GM18498 (cell line): ENCODE measurements around the gene RTN4R.

Source experiments
- ATAC-seq: cut with Tn5 transposase; IDR thresholded peaks from one replicate; pipeline ENCODE4 v1.9.1; 2021; ENCODE audit warnings: mild to moderate bottlenecking, moderate library complexity; ENCODE audit not compliant: unreplicated experiment

RTN4R gene

DNA sequence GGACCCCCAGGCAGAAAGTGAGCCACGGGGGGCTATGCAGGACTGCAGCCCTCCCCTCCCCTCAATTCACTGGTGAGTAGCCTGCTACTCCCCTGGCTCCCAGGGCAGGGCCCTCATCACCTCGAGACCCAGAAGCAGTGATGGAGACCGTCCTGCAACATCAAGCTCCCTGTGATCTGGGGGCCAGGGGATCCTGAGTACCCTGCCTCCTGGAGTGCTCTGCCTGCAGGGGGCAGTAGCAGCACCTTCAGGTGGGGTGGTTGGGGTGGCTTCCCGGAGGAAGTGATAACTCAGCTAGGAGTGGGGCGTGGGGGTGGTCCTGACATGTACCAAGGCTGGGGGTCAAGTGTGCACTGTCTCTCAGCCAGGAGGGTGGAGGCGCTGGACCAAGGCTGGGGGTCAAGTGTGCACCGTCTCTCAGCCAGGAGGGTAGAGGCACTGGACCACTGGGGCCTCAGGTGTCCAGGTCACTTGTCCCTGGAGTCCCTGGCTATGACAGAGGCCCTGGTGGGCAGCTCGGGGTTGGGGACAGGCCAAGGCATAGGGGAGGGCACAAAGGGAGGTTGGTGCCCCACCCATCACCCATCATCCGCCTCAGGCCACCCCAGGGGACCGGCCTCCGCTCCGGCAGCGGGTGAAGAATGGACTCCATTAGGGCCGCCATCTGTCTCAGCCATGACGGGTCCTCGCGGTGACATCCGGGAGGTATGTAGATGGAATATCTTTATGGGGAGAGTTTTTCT is 9.4 kb downstream of the RTN4R start:
- no peak for ATAC-seq

DNA sequence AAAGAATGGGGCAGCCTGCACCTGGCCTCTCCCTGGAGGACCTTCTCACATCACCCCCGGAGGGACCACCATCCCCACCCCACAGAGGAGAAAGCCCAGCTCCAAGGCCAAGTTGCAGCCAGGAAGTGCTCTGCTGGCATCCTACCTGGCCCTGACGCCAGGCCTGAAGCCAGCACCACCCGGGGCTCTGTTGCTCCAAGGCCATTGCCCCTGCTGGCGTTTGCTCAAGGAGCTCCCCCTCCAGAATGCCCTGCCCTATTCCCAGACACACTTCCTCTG is 10.2 kb downstream of the RTN4R start:
- no peak for ATAC-seq

DNA sequence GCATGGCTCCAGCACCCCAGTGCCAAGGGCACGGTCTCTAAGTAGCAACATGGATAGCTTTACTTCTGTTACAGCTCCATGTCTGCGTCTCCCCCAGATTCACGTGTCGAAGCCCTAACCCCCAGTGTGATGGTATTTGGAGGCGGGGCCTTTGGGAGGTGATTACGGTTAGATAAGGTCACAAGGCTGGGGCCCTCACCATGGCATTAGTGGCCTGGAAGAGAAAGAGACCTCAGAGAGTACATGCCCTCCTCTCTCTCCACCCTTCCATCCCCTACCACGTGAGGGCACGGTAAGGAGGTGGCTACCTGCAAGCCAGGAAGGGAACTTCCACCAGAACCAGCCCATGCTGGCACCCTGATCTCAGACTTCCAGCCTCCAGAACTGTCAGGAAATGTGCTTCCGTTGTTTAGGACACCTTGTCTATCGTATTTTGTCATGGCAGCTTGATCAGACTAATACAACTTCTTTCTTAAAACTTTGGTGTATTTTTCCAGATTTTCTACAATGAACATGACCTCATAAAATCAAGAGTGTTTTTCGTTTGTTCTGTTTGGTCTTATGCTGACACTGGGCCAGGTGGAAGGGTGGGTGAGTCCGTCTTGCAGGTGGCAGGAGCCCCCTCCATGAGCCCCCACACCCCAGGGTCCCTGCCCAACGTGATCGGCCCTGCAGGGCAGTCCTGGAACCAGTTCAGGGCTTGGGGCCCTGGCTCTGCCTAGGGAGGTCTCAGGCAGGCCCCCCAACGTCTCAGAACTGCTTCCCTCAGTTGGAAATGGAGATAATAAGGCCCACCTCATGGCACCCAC is 10.7 kb downstream of the RTN4R start:
- no peak for ATAC-seq

DNA sequence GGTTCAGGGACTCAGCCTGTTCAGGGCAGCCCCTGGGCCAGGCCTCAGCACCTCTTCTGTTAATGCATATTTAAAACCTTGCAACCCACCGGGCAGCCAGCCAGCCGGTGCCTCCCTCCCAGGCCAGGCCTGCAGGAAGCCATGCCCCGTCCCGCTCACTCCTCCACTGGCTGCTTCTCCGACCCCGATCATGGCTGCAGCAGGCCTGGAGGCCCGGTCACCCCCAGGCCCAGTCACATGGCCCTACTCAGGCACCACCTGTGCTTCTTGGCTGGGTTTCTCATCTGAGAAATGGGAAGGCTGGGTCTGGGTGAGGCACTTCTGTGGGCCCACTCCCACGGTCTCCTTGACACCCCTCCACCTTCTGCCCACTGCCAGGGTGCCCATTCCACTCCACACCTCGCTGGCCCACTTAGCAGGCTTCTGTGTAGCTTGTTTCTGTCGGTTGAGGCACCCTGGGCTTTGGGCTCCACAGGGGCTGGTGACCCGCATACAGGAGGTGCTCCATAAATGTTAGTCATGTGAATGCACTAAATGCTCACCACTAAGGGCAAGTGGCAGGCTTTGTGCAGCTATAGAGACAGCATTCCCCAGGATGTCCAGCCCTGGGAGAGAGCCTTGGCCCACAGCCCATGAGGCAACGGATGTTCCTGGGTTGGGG is 11.4 kb downstream of the RTN4R start:
- no peak for ATAC-seq

DNA sequence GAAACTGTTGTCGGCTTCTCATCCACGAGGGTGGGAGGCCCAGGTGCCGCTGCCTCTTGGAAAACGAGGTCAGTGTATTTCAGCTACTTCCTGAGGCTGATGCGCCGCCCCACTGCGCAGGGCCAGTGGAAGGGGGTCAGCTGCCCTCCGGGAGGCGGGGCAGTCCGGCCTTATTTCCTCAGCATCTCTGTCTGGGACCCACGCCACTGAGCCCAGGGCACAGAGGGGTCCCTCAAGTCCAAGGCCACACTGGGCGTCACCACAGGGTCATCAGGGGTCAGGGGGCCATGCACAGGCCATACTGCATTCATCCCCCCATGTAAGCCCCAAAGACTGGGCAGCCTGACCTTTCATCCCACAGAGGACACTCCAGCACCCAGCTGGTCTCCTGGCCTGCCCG is 12.1 kb downstream of the RTN4R start:
- ATAC-seq = no peak

DNA sequence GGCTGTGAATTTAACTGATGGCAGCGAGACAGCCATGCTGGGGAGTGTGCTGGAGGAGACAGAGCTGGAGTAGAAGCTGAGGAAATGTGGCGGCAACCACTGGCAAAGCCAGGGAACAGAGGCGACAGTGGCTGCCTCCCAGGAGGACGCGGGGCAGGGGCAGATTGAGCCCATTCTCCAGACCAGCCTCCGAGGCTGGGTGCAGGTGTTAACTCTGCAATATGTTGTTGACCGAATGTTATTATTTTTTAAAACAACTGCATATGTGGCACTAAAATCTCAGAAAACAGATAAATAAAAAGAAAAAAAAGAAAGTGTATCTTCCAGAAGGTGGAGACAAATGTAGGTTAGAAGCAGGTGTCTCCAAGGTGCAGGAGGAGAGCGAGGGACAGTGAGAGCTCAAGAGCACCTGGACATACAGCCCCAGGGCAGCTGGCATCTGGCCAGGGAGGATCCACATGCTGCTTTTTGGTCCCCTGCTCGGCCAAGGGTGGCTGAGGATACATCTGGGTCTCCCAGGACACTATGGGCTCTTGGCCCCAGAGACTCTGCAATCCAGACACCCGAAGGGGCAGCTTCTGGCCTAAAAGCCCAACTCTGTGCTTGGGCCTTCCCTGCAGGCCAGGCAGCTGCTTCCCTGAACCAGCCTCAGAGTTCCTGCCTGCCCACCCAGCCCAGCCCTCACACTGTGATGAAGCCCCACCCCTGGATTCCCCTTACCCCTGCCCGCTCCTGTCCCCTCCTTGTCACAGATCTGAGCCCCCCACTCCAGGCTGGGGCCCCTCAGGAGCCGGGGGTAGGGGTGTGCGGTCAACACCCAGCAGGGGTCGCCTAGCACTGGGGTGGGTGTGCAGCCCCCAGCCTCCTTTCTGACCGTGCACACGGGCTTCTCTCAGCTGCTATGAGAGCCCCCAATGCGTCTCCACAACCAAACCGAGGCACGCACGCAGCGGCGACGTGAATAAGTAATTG is 12.9 kb downstream of the RTN4R start:
- no peak for ATAC-seq

DNA sequence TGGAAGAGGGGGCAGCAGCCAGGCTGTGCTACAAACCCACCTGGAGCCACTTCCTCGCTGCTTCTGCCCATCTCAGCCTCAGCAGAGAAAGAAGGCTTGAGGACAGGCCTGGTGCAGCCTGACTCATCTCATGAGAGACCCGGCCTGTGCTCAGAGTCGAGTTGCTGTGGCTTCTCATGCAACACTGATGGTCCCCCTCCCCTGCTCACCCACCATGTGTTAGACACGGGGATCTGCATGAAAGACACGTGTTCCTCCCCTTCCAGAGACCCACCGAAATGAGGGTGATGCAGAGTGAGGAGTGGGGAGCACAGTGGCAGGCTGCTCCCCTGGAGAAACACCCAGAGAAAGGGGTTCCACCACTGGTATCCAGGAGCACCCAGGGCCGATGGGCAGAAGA is 15.0 kb downstream of the RTN4R start:
- no peak for ATAC-seq

DNA sequence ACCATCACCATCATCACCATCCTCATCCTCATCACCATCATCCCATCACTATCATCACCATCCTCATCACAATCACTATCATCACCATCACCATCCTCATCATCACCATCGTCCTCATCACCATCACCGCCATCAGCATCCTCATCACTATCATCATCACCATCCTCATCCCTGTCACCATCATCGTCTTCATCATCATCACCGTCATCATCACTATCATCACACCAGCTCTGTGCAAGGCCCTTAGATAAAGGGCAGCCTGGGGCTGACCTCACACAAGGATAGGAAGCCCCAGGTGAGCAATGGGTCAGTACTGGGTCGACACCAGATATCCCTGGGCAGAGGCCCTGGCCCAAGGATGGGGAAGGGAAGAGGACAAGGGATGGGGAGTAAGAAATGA is 16.1 kb downstream of the RTN4R start:
- no peak for ATAC-seq

DNA sequence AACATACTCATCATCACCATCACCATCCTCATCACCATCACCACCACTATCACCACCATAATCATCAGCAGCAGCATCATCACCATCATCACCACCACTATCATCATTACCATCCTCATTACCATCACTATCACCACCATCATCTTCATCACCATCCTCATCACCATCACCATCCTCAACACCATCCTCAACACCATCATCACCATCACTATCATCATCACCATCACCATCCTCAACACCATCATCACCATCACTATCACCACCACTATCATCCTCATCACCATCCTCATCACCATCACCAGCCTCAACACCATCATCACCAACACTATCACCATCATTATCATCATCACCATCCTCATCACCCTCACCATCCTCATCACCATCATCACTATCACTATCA is 16.6 kb downstream of the RTN4R start:
- ATAC-seq = no peak

DNA sequence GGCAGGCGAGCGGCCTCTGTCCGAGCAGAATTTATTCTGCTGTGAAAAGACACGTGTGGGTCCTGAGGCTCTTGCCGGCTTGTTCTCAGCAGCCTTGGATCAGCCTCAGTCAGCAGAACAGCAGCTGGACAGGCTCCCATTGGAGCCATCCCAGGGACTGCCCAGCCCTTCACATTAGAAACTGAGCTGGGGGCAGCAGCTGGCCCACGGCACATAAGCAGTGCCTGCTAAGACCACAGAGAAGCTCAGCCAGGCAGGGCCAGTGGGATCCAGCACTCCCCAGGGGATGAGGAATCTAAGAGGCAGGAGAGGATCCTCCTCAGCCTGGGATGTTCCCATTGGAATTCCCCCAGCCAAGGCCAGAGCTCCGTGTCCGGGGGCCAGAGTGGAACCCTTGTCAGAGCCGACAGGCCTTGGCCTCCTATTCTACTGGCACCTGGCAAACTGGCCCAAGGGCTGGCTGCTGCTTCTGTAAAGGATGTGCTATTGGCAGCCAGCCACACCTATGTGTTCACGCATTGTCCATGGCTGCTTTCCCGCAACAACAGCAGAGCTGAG is 18.2 kb downstream of the RTN4R start:
- no peak for ATAC-seq

DNA sequence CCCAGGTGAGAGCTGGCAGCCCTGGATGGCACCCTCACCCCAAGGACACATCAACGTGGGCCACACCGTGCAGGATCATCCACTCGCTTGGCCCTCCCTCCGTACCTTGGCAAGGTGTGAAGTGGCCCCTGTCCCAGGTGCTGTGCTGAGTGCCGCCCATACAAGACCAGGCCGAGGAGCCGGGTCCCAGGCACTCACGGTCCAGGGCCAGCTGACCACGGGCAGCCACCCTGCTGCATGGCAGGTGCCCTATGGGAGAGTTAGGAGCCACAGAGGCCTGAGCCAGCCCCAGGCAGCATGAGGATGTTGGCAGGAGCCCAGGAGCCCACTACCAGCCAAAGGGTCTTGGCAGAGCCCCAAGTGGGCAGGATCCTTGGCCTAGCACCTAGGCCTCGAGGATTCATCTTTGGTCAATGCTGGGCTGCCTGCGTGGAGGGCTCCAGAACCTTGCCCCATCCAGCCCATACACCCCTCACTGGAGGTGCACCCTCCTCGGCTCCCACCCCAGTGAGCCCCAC is 19.6 kb downstream of the RTN4R start:
- ATAC-seq = no peak

DNA sequence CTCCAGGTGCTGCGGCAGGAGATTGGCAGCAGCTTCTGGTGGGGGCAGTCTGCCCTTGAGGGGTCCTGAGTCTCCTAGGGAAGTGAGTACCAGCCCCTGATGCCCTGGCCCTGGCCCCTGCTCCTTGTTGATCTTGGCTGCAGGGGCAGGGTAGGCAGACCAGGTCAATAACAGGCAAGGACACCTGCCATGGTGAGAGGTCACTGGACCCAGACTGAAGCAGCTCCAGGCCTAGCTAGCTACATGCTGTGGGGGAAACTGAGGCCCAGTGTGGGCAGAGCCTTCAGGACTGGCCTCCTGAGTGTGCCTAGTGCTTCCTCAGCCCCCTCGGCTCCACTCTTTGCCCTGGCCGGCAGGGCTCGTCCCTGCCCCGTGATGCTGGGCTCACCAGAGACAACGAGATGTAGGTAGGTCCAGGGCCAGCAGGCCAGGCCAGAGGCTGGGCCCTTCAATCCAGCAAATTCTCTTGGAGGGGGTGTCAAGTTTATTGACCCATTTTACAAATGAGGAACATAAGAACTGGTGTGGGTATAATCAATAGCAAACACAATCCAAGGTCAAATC is 20.4 kb downstream of the RTN4R start:
- no peak for ATAC-seq

DNA sequence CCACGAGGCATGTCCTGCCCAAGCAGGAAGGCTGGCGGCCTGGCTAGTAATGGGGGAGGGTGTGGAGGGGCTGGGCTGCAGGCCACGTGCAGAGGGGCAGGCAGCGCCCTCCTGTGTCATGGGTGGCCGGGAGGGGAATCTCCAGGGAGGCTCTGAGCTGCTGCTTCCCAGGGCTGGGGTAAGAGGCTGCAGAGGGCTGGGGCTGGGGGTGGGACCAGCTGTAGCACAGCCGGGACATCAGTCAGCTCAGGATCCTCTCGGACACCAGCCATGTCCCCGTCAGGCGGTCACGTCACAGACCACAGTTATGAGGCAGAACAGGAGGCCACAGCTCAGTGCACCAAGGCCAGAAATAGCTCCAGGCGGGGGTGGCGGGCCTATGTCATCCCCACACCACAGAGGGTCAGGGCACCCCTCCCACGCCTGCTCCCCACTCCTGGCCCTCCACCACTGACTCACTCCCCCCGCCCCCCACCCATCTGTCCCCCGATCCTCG is 21.1 kb downstream of the RTN4R start:
- ATAC-seq = no peak

DNA sequence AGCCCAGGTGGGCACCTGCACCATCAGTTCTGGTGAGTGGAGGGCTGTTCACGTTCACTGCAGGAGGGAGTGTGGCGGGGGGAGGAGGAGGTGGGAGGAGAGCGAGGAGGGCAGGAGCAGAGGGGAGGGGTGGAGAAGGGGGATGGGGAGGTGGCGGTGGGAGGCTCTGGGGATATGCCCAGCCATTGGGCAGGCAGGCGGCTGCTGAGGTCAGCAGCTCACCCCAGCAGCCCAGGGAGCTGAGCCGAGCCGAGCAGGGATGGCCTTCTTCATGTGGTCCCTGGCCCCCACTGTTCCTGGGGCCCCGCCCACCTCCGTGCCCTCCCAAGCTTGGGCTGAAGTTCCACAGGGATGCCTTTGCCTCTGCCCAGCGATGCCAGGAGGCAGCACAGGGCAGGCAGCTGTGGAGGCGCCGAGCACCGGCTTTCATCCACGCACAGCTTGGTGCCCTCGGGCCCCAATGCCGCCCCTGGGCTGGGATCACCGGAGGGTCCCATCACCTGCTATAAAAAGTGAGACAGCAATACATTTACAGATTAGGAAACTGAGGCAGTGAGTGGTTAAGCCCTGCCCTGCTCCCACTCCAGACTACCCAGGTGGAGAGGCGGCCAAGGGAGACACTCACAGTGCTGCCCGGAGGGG is 21.6 kb downstream of the RTN4R start:
- no peak for ATAC-seq

DNA sequence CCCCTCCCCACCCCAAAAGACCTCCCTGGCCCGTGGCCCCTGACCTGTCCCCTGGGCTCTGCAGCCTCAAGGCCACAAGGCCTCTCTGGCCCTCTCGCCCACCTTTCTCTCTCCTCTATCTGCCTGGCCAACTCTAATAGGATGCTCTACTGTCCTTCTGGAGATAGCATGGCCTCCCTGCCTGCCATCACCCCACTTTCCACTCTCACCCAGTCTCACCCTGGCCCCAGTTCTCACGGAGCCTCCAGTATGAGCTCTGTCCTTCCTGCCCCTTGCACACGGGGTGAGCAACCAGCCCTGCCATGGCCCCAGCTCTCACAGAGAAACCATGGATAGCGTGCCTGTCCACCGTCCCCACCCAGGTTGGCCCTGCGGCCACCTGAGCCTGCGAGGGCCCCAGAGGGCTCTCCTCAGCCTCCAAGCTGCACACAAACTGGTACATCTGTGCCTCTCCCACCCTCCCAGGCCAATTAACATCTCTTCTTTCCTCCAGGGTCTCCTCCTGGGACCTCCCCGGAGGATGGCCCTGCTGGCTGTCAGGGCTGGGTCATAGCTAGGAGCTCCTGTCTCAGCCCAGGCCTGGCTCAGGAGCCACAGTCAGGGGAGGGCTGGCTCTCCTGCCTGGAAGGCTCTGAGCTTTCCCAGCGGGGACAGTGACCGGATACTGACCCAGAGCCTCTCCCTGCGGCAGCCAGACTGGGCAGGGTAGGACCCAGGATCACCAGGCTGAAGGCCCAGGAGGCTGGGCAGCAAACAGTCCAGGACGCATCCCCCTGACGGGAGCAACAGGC is 22.3 kb downstream of the RTN4R start:
- no peak for ATAC-seq

DNA sequence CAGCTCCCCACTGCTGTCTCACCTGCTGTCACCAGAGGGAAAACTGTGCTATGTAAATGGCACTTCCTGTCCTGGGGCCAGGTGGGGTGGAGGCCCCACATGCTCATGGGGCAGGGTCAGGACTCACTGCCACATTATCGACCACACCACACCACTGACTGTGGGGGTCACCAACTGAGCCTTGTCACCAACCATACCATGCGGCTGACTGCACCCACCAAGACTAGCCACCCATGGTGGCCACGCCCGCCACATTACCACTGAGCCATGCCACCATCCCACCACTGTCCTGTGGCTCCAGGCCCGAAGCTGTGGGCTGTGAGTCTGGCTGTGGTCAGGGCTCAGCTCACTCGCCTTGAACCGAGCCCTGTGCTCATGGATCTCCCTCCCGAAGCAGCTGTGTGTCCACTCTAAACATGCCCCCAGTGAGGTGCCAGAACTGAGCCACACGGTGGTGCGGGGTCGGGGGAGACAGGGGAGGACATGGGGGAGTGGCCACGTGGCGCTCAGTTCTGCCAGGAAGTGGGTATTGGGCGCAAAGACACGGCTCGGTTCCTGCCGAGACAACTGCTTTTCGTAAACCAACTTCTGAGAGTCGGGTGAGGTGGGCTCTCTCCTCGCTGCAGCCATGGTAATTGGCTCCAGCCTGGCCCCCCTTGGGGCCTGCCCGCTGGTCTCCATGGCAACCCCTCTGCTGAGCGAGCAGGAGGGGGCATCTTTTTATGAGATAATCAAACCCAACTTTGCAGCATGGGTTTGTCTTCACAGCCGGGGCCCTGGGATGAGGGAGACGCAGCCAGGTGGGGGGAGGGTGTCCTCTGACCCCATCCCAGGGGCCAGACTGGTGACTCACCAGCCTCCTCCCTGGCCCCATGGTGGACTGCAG is 23.2 kb downstream of the RTN4R start:
- ATAC-seq = no peak

DNA sequence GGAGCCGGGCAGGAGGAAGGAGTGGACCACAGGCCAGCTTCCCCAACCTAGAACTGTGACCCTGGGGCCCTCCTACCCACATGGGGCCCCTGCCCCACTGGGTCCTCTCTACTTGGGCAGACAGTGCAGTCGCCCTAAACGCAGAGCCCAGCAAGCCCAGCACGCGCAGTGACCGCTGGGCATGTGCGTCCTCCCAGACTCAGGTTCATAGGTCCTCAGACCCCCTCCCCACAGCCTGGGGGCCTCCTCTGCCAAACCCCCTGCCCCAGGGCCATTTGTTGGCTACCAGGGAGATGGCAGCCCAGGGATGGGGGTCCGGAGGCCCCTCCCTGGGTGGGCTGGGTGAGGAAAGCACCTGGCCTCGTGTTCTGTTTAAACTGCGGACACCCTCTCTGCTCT is 23.9 kb downstream of the RTN4R start:
- no peak for ATAC-seq
